HG02870 (cell line): ENCODE results near the gene LHX5.

Source experiments
- ATAC-seq: cut with Tn5 transposase; IDR thresholded peaks from one replicate; pipeline ENCODE4 v1.9.1; 2021; ENCODE audit warnings: mild to moderate bottlenecking, moderate library complexity; ENCODE audit not compliant: unreplicated experiment

The LHX5 gene

GRCh38 chr12:113440947-113441782 lies 30.5 kb downstream of the LHX5 start:
- ATAC-seq: no peak

- ATAC-seq: no peak
Observed at GRCh38 chr12:113440336-113440735, 31.3 kb downstream of the LHX5 start.

- no peak for ATAC-seq
Observed at GRCh38 chr12:113439606-113440030, 32.1 kb downstream of the LHX5 start.

- no peak for ATAC-seq
Observed at GRCh38 chr12:113439301-113439597, 32.4 kb downstream of the LHX5 start.

- no peak for ATAC-seq
Observed at GRCh38 chr12:113438523-113439300, 33.0 kb downstream of the LHX5 start.

GRCh38 chr12:113437729-113438100 lies 34.0 kb downstream of the LHX5 start:
- ATAC-seq: no peak

GRCh38 chr12:113436993-113437728 lies 34.5 kb downstream of the LHX5 start:
- ATAC-seq: no peak

- no peak for ATAC-seq
Observed at GRCh38 chr12:113436586-113436985, 35.1 kb downstream of the LHX5 start.

- ATAC-seq: no peak
Observed at GRCh38 chr12:113435367-113435766, 36.3 kb downstream of the LHX5 start.

GRCh38 chr12:113432986-113433385 lies 38.7 kb downstream of the LHX5 start:
- no peak for ATAC-seq

GRCh38 chr12:113428482-113428881 lies 43.2 kb downstream of the LHX5 start:
- no peak for ATAC-seq

GRCh38 chr12:113427882-113428281 lies 43.8 kb downstream of the LHX5 start:
- ATAC-seq: no peak

GRCh38 chr12:113425960-113426453 lies 45.7 kb downstream of the LHX5 start:
- no peak for ATAC-seq

GRCh38 chr12:113424915-113425823 lies 46.5 kb downstream of the LHX5 start:
- no peak for ATAC-seq

- ATAC-seq: no peak
Observed at GRCh38 chr12:113424456-113424855, 47.2 kb downstream of the LHX5 start.

- no peak for ATAC-seq
Observed at GRCh38 chr12:113422886-113423669, 48.6 kb downstream of the LHX5 start.

- peak; percentile 88 for ATAC-seq
Observed at GRCh38 chr12:113422030-113422885, 49.4 kb downstream of the LHX5 start, which contains the start of gene SDSL. Gene SDSL (plus strand): TSS chr12:113422380. CDS start chr12:113427983, 5,603 bp downstream.

- ATAC-seq: no peak
Observed at GRCh38 chr12:113420996-113421595, 50.6 kb downstream of the LHX5 start.
